ENCODE measurements around the gene ERMP1. TPM values are rescaled to one million over a fixed set of nuclear protein-coding genes. Genes with fewer than 3 reads are reported as not detected.
"Not testable (repeated sequence)": the region's sequence is repeated elsewhere in the genome, so short reads cannot be mapped to it uniquely, and the experiment has no call there.

The ERMP1 gene, protein sequence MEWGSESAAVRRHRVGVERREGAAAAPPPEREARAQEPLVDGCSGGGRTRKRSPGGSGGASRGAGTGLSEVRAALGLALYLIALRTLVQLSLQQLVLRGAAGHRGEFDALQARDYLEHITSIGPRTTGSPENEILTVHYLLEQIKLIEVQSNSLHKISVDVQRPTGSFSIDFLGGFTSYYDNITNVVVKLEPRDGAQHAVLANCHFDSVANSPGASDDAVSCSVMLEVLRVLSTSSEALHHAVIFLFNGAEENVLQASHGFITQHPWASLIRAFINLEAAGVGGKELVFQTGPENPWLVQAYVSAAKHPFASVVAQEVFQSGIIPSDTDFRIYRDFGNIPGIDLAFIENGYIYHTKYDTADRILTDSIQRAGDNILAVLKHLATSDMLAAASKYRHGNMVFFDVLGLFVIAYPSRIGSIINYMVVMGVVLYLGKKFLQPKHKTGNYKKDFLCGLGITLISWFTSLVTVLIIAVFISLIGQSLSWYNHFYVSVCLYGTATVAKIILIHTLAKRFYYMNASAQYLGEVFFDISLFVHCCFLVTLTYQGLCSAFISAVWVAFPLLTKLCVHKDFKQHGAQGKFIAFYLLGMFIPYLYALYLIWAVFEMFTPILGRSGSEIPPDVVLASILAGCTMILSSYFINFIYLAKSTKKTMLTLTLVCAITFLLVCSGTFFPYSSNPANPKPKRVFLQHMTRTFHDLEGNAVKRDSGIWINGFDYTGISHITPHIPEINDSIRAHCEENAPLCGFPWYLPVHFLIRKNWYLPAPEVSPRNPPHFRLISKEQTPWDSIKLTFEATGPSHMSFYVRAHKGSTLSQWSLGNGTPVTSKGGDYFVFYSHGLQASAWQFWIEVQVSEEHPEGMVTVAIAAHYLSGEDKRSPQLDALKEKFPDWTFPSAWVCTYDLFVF
- total RNA-seq: 10 to 100 TPM in 1 of 4 donors, 1 to 10 TPM in 3; 5.0 to 12.3 (median 9.4) TPM
- 1 to 10 TPM; 2.4 to 8.8 (median 3.1) TPM for polyA plus RNA-seq
- long read RNA-seq, donor 1, full-length matches to known transcripts: 8 of 11 reads
- long read RNA-seq, donor 1, partial matches to known transcripts: 1 of 11 reads
- long read RNA-seq, donor 1, other reads (novel, unspliced or antisense): 2 of 11 reads
- long read RNA-seq, donor 2, full-length matches to known transcripts: 9 of 12 reads
- long read RNA-seq, donor 2, partial matches to known transcripts: 0 of 12 reads
- long read RNA-seq, donor 2, other reads (novel, unspliced or antisense): 3 of 12 reads

DNA sequence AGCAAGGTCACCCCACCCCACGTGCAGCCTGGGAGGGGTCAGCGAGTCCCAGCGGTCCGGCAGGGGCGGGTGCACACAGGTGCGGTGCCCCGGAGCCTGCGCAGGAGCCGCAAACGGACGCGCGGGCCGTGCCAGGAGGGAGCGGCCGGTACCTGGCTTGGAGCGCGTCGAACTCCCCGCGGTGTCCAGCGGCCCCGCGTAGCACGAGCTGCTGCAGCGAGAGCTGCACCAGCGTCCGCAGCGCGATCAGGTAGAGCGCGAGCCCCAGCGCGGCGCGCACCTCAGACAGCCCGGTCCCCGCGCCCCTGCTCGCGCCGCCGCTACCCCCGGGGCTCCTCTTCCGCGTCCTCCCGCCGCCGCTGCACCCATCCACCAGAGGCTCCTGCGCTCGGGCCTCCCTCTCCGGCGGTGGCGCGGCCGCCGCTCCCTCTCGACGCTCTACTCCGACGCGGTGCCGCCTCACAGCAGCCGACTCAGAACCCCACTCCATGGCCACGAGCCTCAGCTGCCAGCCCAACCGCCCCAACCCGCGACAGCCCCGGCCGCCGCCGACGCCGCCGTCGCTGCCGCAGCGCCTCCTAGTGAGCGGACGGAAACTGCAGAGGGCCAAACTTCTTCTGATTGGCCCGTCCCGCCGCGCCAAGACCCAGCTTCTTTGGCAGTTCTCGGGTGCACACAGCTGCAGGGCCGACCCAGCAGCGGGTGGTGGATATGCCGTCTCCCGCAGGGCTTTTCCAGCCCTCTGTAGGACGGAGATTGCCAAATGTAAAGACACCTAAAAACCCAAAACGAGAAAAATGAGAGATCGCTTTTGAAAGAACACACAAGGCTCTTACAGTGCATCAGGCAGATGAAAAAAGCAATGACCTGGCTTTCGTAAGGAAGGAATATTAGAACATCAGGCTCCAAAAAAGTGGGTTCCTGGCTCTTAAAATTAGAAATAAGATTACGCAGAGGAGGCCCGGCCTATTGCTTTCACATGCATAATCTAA is at the start of gene ERMP1:
Gene ERMP1 (minus strand): TSS at position 580 of the 992 bp plus-strand sequence. CDS start 90 bp downstream, at position 490.
- DNase-seq (peak; percentile 92 to 95), ATAC-seq (peak; percentile 92 to 94 (median 94))
- TF ChIP-seq, protein P1, sequence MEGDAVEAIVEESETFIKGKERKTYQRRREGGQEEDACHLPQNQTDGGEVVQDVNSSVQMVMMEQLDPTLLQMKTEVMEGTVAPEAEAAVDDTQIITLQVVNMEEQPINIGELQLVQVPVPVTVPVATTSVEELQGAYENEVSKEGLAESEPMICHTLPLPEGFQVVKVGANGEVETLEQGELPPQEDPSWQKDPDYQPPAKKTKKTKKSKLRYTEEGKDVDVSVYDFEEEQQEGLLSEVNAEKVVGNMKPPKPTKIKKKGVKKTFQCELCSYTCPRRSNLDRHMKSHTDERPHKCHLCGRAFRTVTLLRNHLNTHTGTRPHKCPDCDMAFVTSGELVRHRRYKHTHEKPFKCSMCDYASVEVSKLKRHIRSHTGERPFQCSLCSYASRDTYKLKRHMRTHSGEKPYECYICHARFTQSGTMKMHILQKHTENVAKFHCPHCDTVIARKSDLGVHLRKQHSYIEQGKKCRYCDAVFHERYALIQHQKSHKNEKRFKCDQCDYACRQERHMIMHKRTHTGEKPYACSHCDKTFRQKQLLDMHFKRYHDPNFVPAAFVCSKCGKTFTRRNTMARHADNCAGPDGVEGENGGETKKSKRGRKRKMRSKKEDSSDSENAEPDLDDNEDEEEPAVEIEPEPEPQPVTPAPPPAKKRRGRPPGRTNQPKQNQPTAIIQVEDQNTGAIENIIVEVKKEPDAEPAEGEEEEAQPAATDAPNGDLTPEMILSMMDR (IDR thresholded peaks at IDR 0.05): peak; percentile 84
- peak within 1 kb of the TSS; percentile 86 for H3K27ac ChIP-seq
- peaks cover 0 to 12% of the 10 kb centered on the region in 2 donors for H3K36me3 ChIP-seq (ENCODE audit: insufficient read depth in 1 of 2, low read depth in 1 of 2)
- peak within 1 kb of the TSS; percentile 95 for H3K4me3 ChIP-seq
- H3K4me1 ChIP-seq: peaks cover 9% of the 10 kb centered on the region
- 0 to 1% (median 1%) methylated on average over 66 to 95 of the region's 95 CpGs for WGBS, 3 donors
- intact Hi-C loops (cut with DNase I): loop anchor here in 1 of 2 donors (10.0 kb wide), 1 partner anchor 398 kb away; the partner anchor contains the start of gene PLGRKT
- H3K27me3 ChIP-seq (ENCODE audit: insufficient read depth in 3 of 3, low read length in 2 of 3): no peaks in the 10 kb centered on the region
- H3K9me3 ChIP-seq: no peaks in the 10 kb centered on the region

DNA sequence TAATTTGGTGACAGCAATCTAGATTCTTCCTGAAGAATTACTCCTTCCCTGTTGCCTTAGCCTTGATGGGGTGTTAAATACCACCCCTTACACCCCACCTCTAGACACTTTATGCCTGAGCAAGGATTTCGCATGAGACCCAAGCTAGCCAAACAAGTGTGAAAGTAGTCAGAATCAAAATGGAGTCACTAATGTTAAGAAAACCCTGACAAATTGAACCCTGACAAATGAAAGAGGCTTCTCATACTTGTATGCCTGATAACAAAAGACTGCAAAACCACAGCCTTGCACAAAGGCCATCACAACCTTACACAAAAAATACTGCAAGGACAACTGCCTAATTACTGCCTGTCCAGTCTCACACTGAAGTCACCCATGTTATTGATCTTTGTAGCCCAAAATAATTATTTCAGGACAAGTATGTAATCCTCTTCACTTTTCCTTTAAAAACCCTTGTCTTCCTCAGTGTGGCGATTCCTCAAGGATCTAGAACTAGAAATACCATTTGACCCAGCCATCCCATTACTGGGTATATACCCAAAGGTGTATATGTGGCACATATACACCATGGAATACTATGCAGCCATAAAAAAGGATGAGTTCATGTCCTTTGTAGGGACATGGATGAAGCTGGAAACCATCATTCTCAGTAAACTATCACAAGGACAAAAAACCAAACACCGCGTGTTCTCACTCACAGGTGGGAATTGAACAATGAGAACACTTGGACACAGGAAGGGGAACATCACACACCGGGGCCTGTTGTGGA is 49.5 kb upstream of the ERMP1 start:
- not testable (repeated sequence) for H3K4me1 ChIP-seq; ATAC-seq; H3K36me3 ChIP-seq (ENCODE audit: insufficient read depth in 1 of 2, low read depth in 1 of 2); DNase-seq; H3K9me3 ChIP-seq; H3K27me3 ChIP-seq (ENCODE audit: insufficient read depth in 3 of 3, low read length in 2 of 3); H3K27ac ChIP-seq; H3K4me3 ChIP-seq
- intact Hi-C loops (cut with DNase I): loop anchor here (5.0 to 10.0 kb wide), 2 partner anchors 422 to 425 kb away; no protein-coding TSS in a partner anchor
- WGBS, 3 donors: 88 to 99% (median 89%) methylated on average over 3 to 5 of the region's 5 CpGs

DNA sequence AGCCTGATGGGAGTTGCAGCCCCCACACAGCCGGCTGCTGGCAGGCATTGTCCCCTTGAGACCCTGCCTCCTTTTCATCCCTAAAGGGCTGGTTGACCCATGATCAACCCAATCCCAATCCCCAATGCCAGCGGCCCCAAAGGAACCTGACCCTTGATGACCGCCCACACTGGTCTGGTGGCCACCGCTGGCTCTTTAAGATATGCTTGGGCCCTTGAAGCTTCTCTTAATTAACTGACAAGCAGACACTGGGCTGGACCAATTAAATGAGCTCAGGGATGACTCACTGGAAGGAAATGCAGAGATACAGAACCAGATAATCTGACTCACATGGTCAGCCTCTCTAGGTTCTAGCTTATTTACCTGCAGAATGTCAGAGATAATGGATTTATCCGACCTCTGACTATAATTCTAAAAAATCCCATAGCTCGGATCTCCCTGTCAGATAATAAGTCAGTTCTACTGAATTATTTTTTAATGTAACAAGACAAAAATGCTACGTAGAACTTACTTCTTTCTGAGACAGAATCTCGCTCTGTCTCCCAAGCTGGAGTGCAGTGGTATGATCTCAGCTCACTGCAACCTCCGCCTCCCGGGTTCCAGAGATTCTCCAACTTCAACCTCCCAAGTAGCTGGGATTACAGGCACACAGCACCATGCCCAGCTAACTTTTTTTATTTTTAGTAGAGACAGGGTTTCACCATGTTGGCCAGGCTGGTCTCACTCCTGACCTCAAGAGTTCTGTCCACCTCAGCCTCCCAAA is 46.7 kb upstream of the ERMP1 start:
- intact Hi-C loops (cut with DNase I): loop anchor here (5.0 to 10.0 kb wide), 2 partner anchors 425 to 428 kb away; no protein-coding TSS in a partner anchor
- Histone ChIP-seq H3K27me3 (ENCODE audit: insufficient read depth in 3 of 3, low read length in 2 of 3) (no peaks in the 10 kb centered on the region), H3K36me3 (ENCODE audit: insufficient read depth in 1 of 2, low read depth in 1 of 2) (peaks cover 0 to 3% of the 10 kb centered on the region in 2 donors), H3K9me3 (no peaks in the 10 kb centered on the region), H3K4me3 (no peak overlapping the region), H3K27ac (no peak overlapping the region), H3K4me1 (no peaks in the 10 kb centered on the region)
- ATAC-seq (peak in 1 of 4 donors; percentile 29), DNase-seq (no peak)
- WGBS, 3 donors: 79 to 88% (median 85%) methylated on average over 10 of the region's 10 CpGs
- TF ChIP-seq, protein P1 (IDR thresholded peaks at IDR 0.05): no peak

Data from psoas muscle (tissue), 8 donors.